K562 (cell line): ENCODE data around the gene PKDCC. TPM values are rescaled to one million over a fixed set of nuclear protein-coding genes. Genes with fewer than 3 reads are reported as not detected.

Source experiments
- ATAC-seq: fragments of 200-7000 bp; cut with Tn5 transposase; 3 replicates; pipeline ENCODE4 v1.9.1; 2020; ENCODE audit warnings: moderate library complexity
- BruUV-seq: library from RNA; stranded (reverse); fragments of 400-500 nt; replicated peaks from 2 replicates; lab custom pipeline; 2021; lab: Mats Ljungman, UMichigan
- CTCF ChIA-PET: fragments of 300-600 bp; formaldehyde crosslinking; extraction: SDS; loops from one replicate; lab custom pipeline; 2021; ENCODE audit warnings: low intra/inter-chr PET ratio; lab: Yijun Ruan, JAX
- POLR2A ChIA-PET: fragments of 300-600, 350-650 bp; sonication (Branson Sonifier 250); formaldehyde crosslinking; extraction: SDS; loops from one replicate; lab custom pipeline; 2021; ENCODE audit warnings: antibody characterized with exemption, inconsistent platforms; lab: Yijun Ruan, JAX
- DNase-seq, 4 experiments: peaks; one replicate each; pipeline versions ENCODE4 v3.0.0 to v3.0.0-alpha.2; 2011 to 2018; ENCODE audit warnings: low spot score in 3 of 4, mixed read lengths in 3 of 4; ENCODE audit errors: extremely low read depth in 1 of 4
- FAIRE-seq: peaks from 2 replicates; lab custom pipeline; 2011; peaks lifted over from hg19 to GRCh38; lab: Jason Lieb, UNC
- H2AFZ ChIP-seq: 2 replicates; pipeline ENCODE4 v1.6.0; 2011; ENCODE audit warnings: low read depth, low read length, control low read depth, inconsistent platforms
- H3K27ac ChIP-seq: fragments of 200-600 bp; 3 replicates; pipeline ENCODE4 v1.8.0; 2011; ENCODE audit warnings: low read depth, mild to moderate bottlenecking, control low read depth, inconsistent platforms, low read length, moderate library complexity, mixed read lengths; ENCODE audit errors: extremely low read depth
- H3K27me3 ChIP-seq, 2 experiments: fragments of 300-600 bp in 1 of 2; 2 replicates in 1 of 2; 3 replicates in 1 of 2; pipeline versions ENCODE4 v1.6.0 to v1.8.0; 2011; ENCODE audit warnings: inconsistent platforms in 2 of 2, low read length in 2 of 2, mild to moderate bottlenecking in 1 of 2, mixed read lengths in 1 of 2, moderate library complexity in 1 of 2; ENCODE audit not compliant: control insufficient read depth in 2 of 2, insufficient read depth in 2 of 2
- H3K36me3 ChIP-seq: fragments of 300-600 bp; 3 replicates; pipeline ENCODE4 v1.8.0; 2011; ENCODE audit warnings: mild to moderate bottlenecking, low read length, inconsistent platforms; ENCODE audit not compliant: control insufficient read depth, insufficient read depth
- H3K4me1 ChIP-seq, 2 experiments: fragments of 200-600 bp in 1 of 2; replicated peaks in 1 of 2; 2 replicates in 1 of 2; 3 replicates in 1 of 2; pipeline versions ENCODE4 v1.5.1 to v1.8.0; 2011; ENCODE audit warnings: inconsistent platforms in 2 of 2, low read length in 2 of 2, mild to moderate bottlenecking in 1 of 2, mixed read lengths in 1 of 2, moderate library complexity in 1 of 2; ENCODE audit not compliant: control insufficient read depth in 2 of 2, insufficient read depth in 2 of 2
- H3K4me2 ChIP-seq: 2 replicates; pipeline ENCODE4 v1.6.1; 2011; ENCODE audit warnings: low read length, control low read depth, inconsistent platforms, mixed read lengths; ENCODE audit not compliant: insufficient read depth
- H3K4me3 ChIP-seq: fragments of 200-600 bp; sonication (generic), shearing (Covaris generic); 2 replicates; pipeline ENCODE4 v1.5.1; 2016; ENCODE audit warnings: control low read depth, inconsistent platforms
- H3K79me2 ChIP-seq: fragments of 200-600 bp; 3 replicates; pipeline ENCODE4 v1.8.0; 2011; ENCODE audit warnings: low read length, inconsistent platforms; ENCODE audit not compliant: control insufficient read depth, insufficient read depth
- H3K9ac ChIP-seq, 2 experiments: 2 replicates each; pipeline versions ENCODE4 v1.6.0 to v1.6.1; 2011; ENCODE audit warnings: low read depth in 2 of 2, low read length in 2 of 2, control low read depth in 1 of 2, inconsistent platforms in 1 of 2, mild to moderate bottlenecking in 1 of 2, mixed read lengths in 1 of 2; ENCODE audit not compliant: insufficient read depth in 1 of 2
- H3K9me1 ChIP-seq: one replicate; pipeline ENCODE4 v1.6.0; 2011; ENCODE audit warnings: inconsistent platforms, mild to moderate bottlenecking, low read length, moderate library complexity; ENCODE audit not compliant: control insufficient read depth, insufficient read depth
- H3K9me3 ChIP-seq: replicated peaks from 2 replicates; pipeline ENCODE4 v1.5.1; 2011; ENCODE audit warnings: low read depth, low read length, inconsistent platforms; ENCODE audit not compliant: control insufficient read depth, insufficient read depth
- H4K20me1 ChIP-seq: replicated peaks from 2 replicates; pipeline ENCODE4 v1.6.1; 2011; ENCODE audit warnings: low read length, inconsistent platforms, mixed read lengths; ENCODE audit not compliant: control insufficient read depth, insufficient read depth
- ZBTB33 ChIP-seq: sonication (generic); formaldehyde crosslinking; IDR thresholded peaks from 2 replicates; pipeline ENCODE4 v1.8.1; 2023; ENCODE audit warnings: mild to moderate bottlenecking, missing genetic modification reagents
- ZNF57 ChIP-seq: fragments of 450-650 bp; formaldehyde crosslinking; IDR thresholded peaks from 2 replicates; pipeline ENCODE4 v1.4.0; 2020; ENCODE audit warnings: mild to moderate bottlenecking, moderate library complexity
- whole genome bisulfite sequencing: fragments of 100-300 bp; shearing (Covaris generic); methylation state at CpG from one replicate; pipeline ENCODE4 v1.1.6; 2016; ENCODE audit warnings: low coverage, mixed read lengths; ENCODE audit not compliant: insufficient coverage; ENCODE audit errors: missing lambda C conversion rate; 5-methylcytosine and 5-hydroxymethylcytosine counted together
- in situ Hi-C: fragments of 300-500 bp; cut with MboI; formaldehyde crosslinking; loops from 4 replicates; pipeline ENCODE4 v1.15.0; 2018; ENCODE audit warnings: inconsistent platforms, mixed read lengths
- intact Hi-C: fragments of 100-400 bp; cut with micrococcal nuclease; formaldehyde crosslinking; loops from 2 replicates; pipeline ENCODE4 v1.14.2; 2022
- polyA plus RNA-seq, 8 experiments: library from polyadenylated mRNA; depleted of rRNA in 4 of 8; stranded (reverse) in 5 of 8; unstranded in 3 of 8; fragments of >200 nt; fragmentation: Nextera tagmentation in 2 of 8; fragmentation: Illumina TruSeq in 1 of 8; extraction: Ambion mirVana in 2 of 8; extraction: Trizol in 1 of 8; gene quantifications; 2 replicates each; pipeline versions ENCODE4 v1.2.1 to v1.2.3, GENCODE V29; 2011 to 2014; ENCODE audit warnings: inconsistent platforms in 1 of 8, missing spikeins in 1 of 8
- total RNA-seq, 7 experiments: library from RNA; depleted of rRNA in 6 of 7; stranded (reverse); fragments of >200 nt in 6 of 7; fragmentation: Illumina TruSeq in 2 of 7; extraction: Trizol in 2 of 7; gene quantifications; 2 replicates each; pipeline versions ENCODE4 v1.2.1 to v1.2.3, GENCODE V29; 2011 to 2021; ENCODE audit warnings: low replicate concordance in 1 of 7

Gene PKDCC
- total and polyA plus RNA-seq, 9 of the 15 experiments (the other 6 are each of a cell fraction or from before 2014, with no cell fraction given) = 0.62 to 14.8 (median 1.3) TPM; not detected in 2

- Histone ChIP-seq H3K4me2 (no peak overlapping the region), H3K27ac (no peak overlapping the region), H3K4me1 (peaks cover 0 to 8% of the 10 kb centered on the region in 2 experiments; a peak in 3 of 5 replicates), H2AFZ (no peak overlapping the region), H3K9ac (no peak overlapping the region), H3K36me3 (no peaks in the 10 kb centered on the region), H3K4me3 (no peak overlapping the region), H3K27me3 (peaks cover 9 to 15% of the 10 kb centered on the region in 2 experiments; a peak in 4 of 5 replicates), H4K20me1 (0 out of 2 replicates have a peak, but pooled peaks cover 4% of the 10 kb centered on the region), H3K79me2 (no peaks in the 10 kb centered on the region)
- CTCF ChIA-PET = no interaction called here
- no peak for FAIRE-seq
- intact Hi-C loops = no loop called here
- WGBS = 73% methylated on average over 31 of the region's 77 CpGs
- no peak for DNase-seq
- no TSS peak for BruUV-seq
- in situ Hi-C loops = no loop called here
- TF ChIP-seq ZNF57 (no peak), ZBTB33 (peak; percentile 54; the same call in 1 of the 2 replicates)
- TF ChIP-seq, all 486 proteins: peak for 1
- Histone ChIP-seq H3K9me3 (no peaks in the 10 kb centered on the region; the same call in 1 of the 2 replicates), H3K9me1 (no peaks in the 10 kb centered on the region)
- ATAC-seq = no peak
- POLR2A ChIA-PET = no interaction called here
These were observed 53.6 kb downstream of the PKDCC start for GRCh38 chr2:42101206-42102023.
